B cell (primary cell): ENCODE measurements around the gene ZSWIM3. TPM values are rescaled to one million over a fixed set of nuclear protein-coding genes. Genes with fewer than 3 reads are reported as not detected.

Experiments
- ATAC-seq: fragments of 200-7000 bp; cut with Tn5 transposase; one replicate; pipeline ENCODE4 v1.10.0; 2021; ENCODE audit warnings: low read depth, mild to moderate bottlenecking, moderate number of reproducible peaks, moderate library complexity
- CTCF ChIA-PET: fragments of 350-600 bp; sonication (Branson Sonifier 250); formaldehyde crosslinking; loops from one replicate; lab custom pipeline; 2021; ENCODE audit warnings: antibody characterized with exemption, inconsistent platforms; lab: Charles Lee
- POLR2A ChIA-PET: fragments of 350-600 bp; sonication (Branson Sonifier 250); formaldehyde crosslinking; loops from one replicate; lab custom pipeline; 2021; ENCODE audit warnings: antibody characterized with exemption; lab: Charles Lee
- DNase-seq: peaks from one replicate; pipeline ENCODE4 v3.0.0; 2013
- H2AFZ ChIP-seq: 2 replicates; pipeline ENCODE4 v1.6.1; 2012; ENCODE audit warnings: mild to moderate bottlenecking, low read depth, low read length; ENCODE audit not compliant: insufficient read depth, poor library complexity, severe bottlenecking
- H3K27ac ChIP-seq, 2 donors: 1 replicate in 1 of 2; 2 replicates in 1 of 2; pipeline ENCODE4 v1.5.1; 2012 to 2013; ENCODE audit warnings: low read length in 2 of 2, mild to moderate bottlenecking in 2 of 2, moderate library complexity in 1 of 2
- H3K27me3 ChIP-seq, 4 experiments: fragments of 200-600 bp in 1 of 4; sonication (generic) in 1 of 4; replicated peaks in 1 of 4; 1 replicate in 2 of 4; 2 replicates in 2 of 4; pipeline versions ENCODE4 v1.6.1 to v1.7.0; 2013 to 2016; ENCODE audit warnings: low read length in 3 of 4, mild to moderate bottlenecking in 2 of 4, mixed read lengths in 1 of 4, moderate library complexity in 1 of 4; ENCODE audit not compliant: insufficient read depth in 4 of 4, control insufficient read depth in 3 of 4; ENCODE audit errors: control extremely low read depth in 1 of 4
- H3K36me3 ChIP-seq, 2 experiments: replicated peaks in 1 of 2; 1 replicate in 1 of 2; 2 replicates in 1 of 2; pipeline versions ENCODE4 v1.6.1 to v1.7.1; 2013; ENCODE audit warnings: low read length in 1 of 2; ENCODE audit not compliant: insufficient read depth in 2 of 2, control insufficient read depth in 1 of 2; ENCODE audit errors: control extremely low read depth in 1 of 2, extremely low read depth in 1 of 2
- H3K4me1 ChIP-seq, 2 donors: fragments of 200-600 bp in 1 of 2; sonication (generic) in 1 of 2; 1 replicate in 1 of 2; 2 replicates in 1 of 2; pipeline versions ENCODE4 v1.5.1 to v1.6.1; 2013 to 2017; ENCODE audit warnings: low read length in 2 of 2; ENCODE audit not compliant: control insufficient read depth in 2 of 2, insufficient read depth in 2 of 2
- H3K4me2 ChIP-seq: replicated peaks from 2 replicates; pipeline ENCODE3; 2012; ENCODE audit warnings: mild to moderate bottlenecking, low read depth, low read length; ENCODE audit not compliant: poor library complexity, severe bottlenecking
- H3K4me3 ChIP-seq, 5 experiments: fragments of 200-600 bp in 1 of 5; sonication (generic) in 1 of 5; 1 replicate in 3 of 5; 2 replicates in 2 of 5; pipeline versions ENCODE4 v1.5.1 to v1.7.0; 2011 to 2016; ENCODE audit warnings: low read length in 4 of 5, mild to moderate bottlenecking in 4 of 5, low read depth in 2 of 5, control low read depth in 1 of 5, moderate library complexity in 1 of 5; ENCODE audit not compliant: insufficient read depth in 1 of 5; ENCODE audit errors: control extremely low read depth in 1 of 5, extremely low read depth in 1 of 5
- H3K79me2 ChIP-seq: fragments of 200-600 bp; sonication (generic); one replicate; pipeline ENCODE4 v1.6.0; 2016; ENCODE audit warnings: low read length; ENCODE audit not compliant: control insufficient read depth, insufficient read depth
- H3K9ac ChIP-seq: fragments of 200-600 bp; sonication (generic); 2 replicates; pipeline ENCODE4 v1.6.1; 2017; ENCODE audit warnings: mild to moderate bottlenecking, low read length, moderate library complexity
- H3K9me3 ChIP-seq, 3 donors: one replicate each; pipeline versions ENCODE4 v1.6.1 to v1.7.1; 2013; ENCODE audit warnings: low read length in 2 of 3; ENCODE audit not compliant: control insufficient read depth in 2 of 3, insufficient read depth in 1 of 3; ENCODE audit errors: control extremely low read depth in 1 of 3
- H4K20me1 ChIP-seq: 2 replicates; pipeline ENCODE4 v1.6.0; 2012; ENCODE audit warnings: mild to moderate bottlenecking, low read length; ENCODE audit not compliant: insufficient read depth, control insufficient read depth, poor library complexity, severe bottlenecking
- H3K27ac Mint-ChIP-seq: one replicate; pipeline ENCODE4 v1.8.0; 2021; ENCODE audit warnings: mixed read lengths
- H3K27me3 Mint-ChIP-seq: one replicate; pipeline ENCODE4 v1.8.0; 2021; ENCODE audit warnings: mixed read lengths
- H3K4me1 Mint-ChIP-seq: one replicate; pipeline ENCODE4 v1.8.0; 2021; ENCODE audit warnings: mixed read lengths
- H3K4me3 Mint-ChIP-seq: one replicate; pipeline ENCODE4 v1.8.0; 2021; ENCODE audit warnings: mixed read lengths
- H3K9me3 Mint-ChIP-seq: one replicate; pipeline ENCODE4 v1.8.0; 2022; ENCODE audit warnings: mixed read lengths; ENCODE audit not compliant: insufficient read depth
- CTCF ChIP-seq: fragments of 200-600 bp; IDR thresholded peaks from one replicate; pipeline ENCODE4 v1.8.0; 2022; ENCODE audit warnings: antibody characterized with exemption, mild to moderate bottlenecking
- EZH2 ChIP-seq: IDR thresholded peaks from 2 replicates; pipeline ENCODE4 v1.6.1; 2012; ENCODE audit warnings: borderline replicate concordance, low read depth, mild to moderate bottlenecking, moderate library complexity, low read length; ENCODE audit not compliant: insufficient read depth, poor library complexity, severe bottlenecking
- WGBS: methylation state at CpG from one replicate; pipeline ENCODE4 v1.1.5; 2013; ENCODE audit warnings: missing lambda C conversion rate; ENCODE audit not compliant: insufficient coverage; 5-methylcytosine and 5-hydroxymethylcytosine counted together
- intact Hi-C: fragments of 100-400 bp; cut with micrococcal nuclease; formaldehyde crosslinking; loops from one replicate; pipeline ENCODE4 v1.10.0; 2022
- polyA plus RNA-seq: library from polyadenylated mRNA; depleted of rRNA; stranded (reverse); fragments of >200 nt; gene quantifications from 2 replicates; pipeline ENCODE4 v1.2.3, GENCODE V29; 2012
- total RNA-seq, 2 donors: library from RNA; stranded (reverse); fragments of 120-200 nt in 1 of 2; gene quantifications; 1 replicate in 1 of 2; 2 replicates in 1 of 2; pipeline versions ENCODE4 v1.2.3 to v1.2.4, GENCODE V29; 2013 to 2022

The ZSWIM3 gene
- total and polyA plus RNA-seq, 2 donors (not counting 1 experiment from before 2014, with no cell fraction given) = 4.0 to 7.1 TPM

- Histone ChIP-seq H3K4me3 (no peak overlapping the region), H2AFZ (no peak overlapping the region), H4K20me1 (no peaks in the 10 kb centered on the region), H3K36me3 (peaks cover 0 to 8% of the 10 kb centered on the region in 2 experiments), H3K9me3 (no peaks in the 10 kb centered on the region), H3K4me2 (no peak overlapping the region), H3K27ac (no peak overlapping the region), H3K27me3 (no peaks in the 10 kb centered on the region), H3K9ac (no peak overlapping the region), H3K79me2 (no peaks in the 10 kb centered on the region), H3K4me1 (peaks cover 0 to 7% of the 10 kb centered on the region in 2 donors)
- Mint-ChIP-seq H3K4me3 (no peak overlapping the region), H3K4me1 (peaks cover 9% of the 10 kb centered on the region), H3K27ac (no peak overlapping the region), H3K9me3 (no peaks in the 10 kb centered on the region), H3K27me3 (no peaks in the 10 kb centered on the region)
- ATAC-seq (no peak), DNase-seq (no peak)
- no peak for TF ChIP-seq CTCF
- TF ChIP-seq EZH2 = no peak
- intact Hi-C loops = no loop called here
- WGBS = 82% methylated on average over 14 of the region's 14 CpGs
- ChIA-PET CTCF (interaction anchor here (0.6 to 1.4 kb wide), 2 partner anchors 68 to 204 kb away, joined by 3 to 4 read pairs; no protein-coding TSS in a partner anchor), POLR2A (no interaction called here)
Measured at GRCh38 chr20:45902199-45902701, 44.8 kb downstream of the ZSWIM3 start.

DNA sequence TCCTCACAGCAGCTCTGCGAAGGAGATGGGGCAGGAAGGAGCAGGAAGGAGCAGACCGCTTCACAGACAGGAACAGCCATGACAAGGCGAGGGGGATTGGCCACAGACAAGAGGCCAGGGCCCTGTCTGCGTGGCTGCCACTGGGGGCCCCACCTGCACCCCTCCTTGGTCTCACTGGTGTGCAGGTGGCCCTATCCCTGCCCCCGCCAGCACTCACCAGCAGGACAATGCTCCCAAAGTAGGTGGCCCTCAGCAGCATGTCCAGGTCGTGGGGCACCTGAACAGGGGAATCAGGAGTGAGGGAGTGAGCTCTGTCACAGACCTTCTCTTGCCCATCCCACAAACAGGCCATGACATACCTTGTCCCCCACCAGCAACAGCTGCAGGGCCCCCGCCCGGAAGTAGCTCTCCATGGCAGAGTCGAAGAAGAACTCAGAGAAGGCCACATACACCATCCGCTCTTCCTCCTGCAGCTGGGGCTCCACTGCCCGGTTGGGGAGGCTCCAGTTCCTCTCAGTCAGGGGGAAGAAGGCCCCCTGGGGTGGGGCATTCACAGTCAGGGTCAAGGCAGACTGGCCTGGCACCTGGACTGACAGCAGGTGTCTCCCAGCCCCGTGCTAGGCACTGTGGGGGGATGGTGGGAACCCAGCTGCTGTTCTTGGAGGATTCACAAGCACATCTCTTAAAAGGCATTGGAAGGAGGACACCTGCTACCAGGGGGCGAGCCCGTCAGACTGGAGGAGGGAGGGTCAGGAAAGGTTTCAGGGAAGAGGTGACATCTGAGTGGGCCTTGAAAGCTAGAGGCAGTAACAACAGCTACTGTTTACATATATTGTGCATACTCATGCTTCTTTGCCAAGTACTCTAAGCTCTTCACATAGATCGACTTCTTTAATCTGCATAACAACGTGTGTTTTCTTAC, 47.4 kb downstream of the ZSWIM3 start:
- peaks cover 9% of the 10 kb centered on the region for H3K4me1 Mint-ChIP-seq
- Histone ChIP-seq H3K9me3 (no peaks in the 10 kb centered on the region), H3K27me3 (no peaks in the 10 kb centered on the region), H3K4me3 (no peak overlapping the region), H3K79me2 (no peaks in the 10 kb centered on the region), H3K4me2 (no peak overlapping the region), H3K9ac (no peak overlapping the region), H3K27ac (no peak overlapping the region), H2AFZ (no peak overlapping the region), H3K36me3 (no peaks in the 10 kb centered on the region), H3K4me1 (peaks cover 0 to 7% of the 10 kb centered on the region in 2 donors), H4K20me1 (no peaks in the 10 kb centered on the region)
- no peaks in the 10 kb centered on the region for H3K27me3 Mint-ChIP-seq
- intact Hi-C loops = no loop called here
- ATAC-seq = no peak
- no peak overlapping the region for H3K4me3 Mint-ChIP-seq
- CTCF ChIA-PET = interaction anchor here (1.0 kb wide), 1 partner anchor 17 kb away, joined by 7 read pairs; no protein-coding TSS in a partner anchor
- no peaks in the 10 kb centered on the region for H3K9me3 Mint-ChIP-seq
- POLR2A ChIA-PET = no interaction called here
- DNase-seq = no peak
- TF ChIP-seq EZH2 = no peak
- TF ChIP-seq CTCF = no peak
- no peak overlapping the region for H3K27ac Mint-ChIP-seq
- 69% methylated on average over 11 of the region's 16 CpGs for WGBS
